GM19239 (cell line): Measurements from ENCODE around the gene MEG3.
A peak's percentile ranks its signal among the peaks of the same experiment; 100 is the strongest.

ENCODE experiments used
- DNase-seq: peaks from one replicate; pipeline ENCODE4 v3.0.0; 2011; ENCODE audit warnings: low spot score; ENCODE audit not compliant: insufficient read length
- FAIRE-seq: peaks from 2 replicates; lab custom pipeline; 2011; peaks lifted over from hg19 to GRCh38; lab: Jason Lieb, UNC

MEG3 gene

GRCh38 chr14:100844082-100844408 is 18.1 kb downstream of the MEG3 start:
- FAIRE-seq = no peak
- DNase-seq = no peak

GRCh38 chr14:100844421-100844820 is 18.5 kb downstream of the MEG3 start:
- FAIRE-seq (no peak), DNase-seq (no peak)

GRCh38 chr14:100844846-100845245 is 18.9 kb downstream of the MEG3 start:
- DNase-seq (no peak), FAIRE-seq (no peak)

GRCh38 chr14:100845341-100845740 is 19.4 kb downstream of the MEG3 start:
- no peak for FAIRE-seq
- DNase-seq = no peak

- no peak for FAIRE-seq
- no peak for DNase-seq
Observed at GRCh38 chr14:100846309-100846859, 20.5 kb downstream of the MEG3 start.

- no peak for DNase-seq
- no peak for FAIRE-seq
Observed at GRCh38 chr14:100849115-100849781, 23.3 kb downstream of the MEG3 start.

- DNase-seq (peak; percentile 57), FAIRE-seq (no peak)
Observed at GRCh38 chr14:100850841-100851585, 25.1 kb downstream of the MEG3 start.

GRCh38 chr14:100851586-100851916 is 25.6 kb downstream of the MEG3 start:
- DNase-seq (no peak), FAIRE-seq (no peak)

GRCh38 chr14:100851946-100852620 is 26.2 kb downstream of the MEG3 start:
- DNase-seq (no peak), FAIRE-seq (no peak)

GRCh38 chr14:100854435-100854834 is 28.5 kb downstream of the MEG3 start:
- no peak for FAIRE-seq
- DNase-seq = no peak

- DNase-seq (no peak), FAIRE-seq (no peak)
Observed at GRCh38 chr14:100855256-100855930, 29.5 kb downstream of the MEG3 start.

- no peak for FAIRE-seq
- DNase-seq = no peak
Observed at GRCh38 chr14:100856056-100856950, 30.4 kb downstream of the MEG3 start.

GRCh38 chr14:100857233-100857922 is 31.5 kb downstream of the MEG3 start:
- no peak for DNase-seq
- FAIRE-seq = no peak

GRCh38 chr14:100857923-100858837 is 32.3 kb downstream of the MEG3 start:
- DNase-seq (no peak), FAIRE-seq (no peak)

- DNase-seq = no peak
- FAIRE-seq = no peak
Observed at GRCh38 chr14:100858838-100859220, 32.9 kb downstream of the MEG3 start.

- DNase-seq = no peak
- no peak for FAIRE-seq
Observed at GRCh38 chr14:100859781-100860180, 33.9 kb downstream of the MEG3 start.

GRCh38 chr14:100860556-100861187 is 34.8 kb downstream of the MEG3 start:
- FAIRE-seq = no peak
- no peak for DNase-seq
